Measurements from ENCODE around the gene MVD. TPM values are rescaled to one million over a fixed set of nuclear protein-coding genes. Genes with fewer than 3 reads are reported as not detected.

The MVD gene
- total and polyA plus RNA-seq, 2 donors (not counting 1 experiment from before 2014, with no cell fraction given), result 35.9 to 204 TPM

GRCh38 chr16:88687254-88687576 lies 24.3 kb upstream of the MVD start:
- no peaks in the 10 kb centered on the region for H3K79me2 ChIP-seq (ENCODE audit: control insufficient read depth, insufficient read depth, low read length)
- H3K27me3 ChIP-seq (ENCODE audit: control insufficient read depth, insufficient read depth, low read length), result peaks cover 9% of the 10 kb centered on the region
- H3K4me2 ChIP-seq (ENCODE audit: extremely low read depth, insufficient read depth, low read length), result no peak overlapping the region
- TF ChIP-seq, protein P1, sequence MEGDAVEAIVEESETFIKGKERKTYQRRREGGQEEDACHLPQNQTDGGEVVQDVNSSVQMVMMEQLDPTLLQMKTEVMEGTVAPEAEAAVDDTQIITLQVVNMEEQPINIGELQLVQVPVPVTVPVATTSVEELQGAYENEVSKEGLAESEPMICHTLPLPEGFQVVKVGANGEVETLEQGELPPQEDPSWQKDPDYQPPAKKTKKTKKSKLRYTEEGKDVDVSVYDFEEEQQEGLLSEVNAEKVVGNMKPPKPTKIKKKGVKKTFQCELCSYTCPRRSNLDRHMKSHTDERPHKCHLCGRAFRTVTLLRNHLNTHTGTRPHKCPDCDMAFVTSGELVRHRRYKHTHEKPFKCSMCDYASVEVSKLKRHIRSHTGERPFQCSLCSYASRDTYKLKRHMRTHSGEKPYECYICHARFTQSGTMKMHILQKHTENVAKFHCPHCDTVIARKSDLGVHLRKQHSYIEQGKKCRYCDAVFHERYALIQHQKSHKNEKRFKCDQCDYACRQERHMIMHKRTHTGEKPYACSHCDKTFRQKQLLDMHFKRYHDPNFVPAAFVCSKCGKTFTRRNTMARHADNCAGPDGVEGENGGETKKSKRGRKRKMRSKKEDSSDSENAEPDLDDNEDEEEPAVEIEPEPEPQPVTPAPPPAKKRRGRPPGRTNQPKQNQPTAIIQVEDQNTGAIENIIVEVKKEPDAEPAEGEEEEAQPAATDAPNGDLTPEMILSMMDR (conservative IDR thresholded peaks at IDR 0.05 in 1 of 2, IDR thresholded peaks at IDR 0.05 in 1 of 2; ENCODE audit: low read depth in 1 of 2, low read length in 2 of 2), result no peak
- TF ChIP-seq EZH2 (IDR thresholded peaks at IDR 0.05; ENCODE audit: low read length, missing control alignments), result no peak
- H4K20me1 ChIP-seq (ENCODE audit: control insufficient read depth, extremely low read depth, insufficient read depth, low read length), result no peaks in the 10 kb centered on the region
- no peaks in the 10 kb centered on the region for H3K36me3 ChIP-seq (ENCODE audit: control insufficient read depth, insufficient read depth, low read length)
- H2AFZ ChIP-seq (ENCODE audit: low read length), result no peak overlapping the region
- no peaks in the 10 kb centered on the region for H3K9me3 ChIP-seq (ENCODE audit: control insufficient read depth, insufficient read depth, low read depth, low read length)
- H3K4me1 ChIP-seq (ENCODE audit: control insufficient read depth, extremely low read depth, insufficient read depth, low read length), result peaks cover 10% of the 10 kb centered on the region
- DNase-seq (ENCODE audit: low read depth in 2 of 2), result no peak
- H3K27ac ChIP-seq (ENCODE audit: insufficient read depth, low read length), result no peak overlapping the region
- H3K9ac ChIP-seq (ENCODE audit: insufficient read depth, low read length), result no peak overlapping the region
- no peak overlapping the region for H3K4me3 ChIP-seq (replicated peaks in 1 of 4; ENCODE audit: control extremely low read depth in 1 of 4, insufficient read depth in 1 of 4, low read depth in 3 of 4, low read length in 4 of 4)

DNA sequence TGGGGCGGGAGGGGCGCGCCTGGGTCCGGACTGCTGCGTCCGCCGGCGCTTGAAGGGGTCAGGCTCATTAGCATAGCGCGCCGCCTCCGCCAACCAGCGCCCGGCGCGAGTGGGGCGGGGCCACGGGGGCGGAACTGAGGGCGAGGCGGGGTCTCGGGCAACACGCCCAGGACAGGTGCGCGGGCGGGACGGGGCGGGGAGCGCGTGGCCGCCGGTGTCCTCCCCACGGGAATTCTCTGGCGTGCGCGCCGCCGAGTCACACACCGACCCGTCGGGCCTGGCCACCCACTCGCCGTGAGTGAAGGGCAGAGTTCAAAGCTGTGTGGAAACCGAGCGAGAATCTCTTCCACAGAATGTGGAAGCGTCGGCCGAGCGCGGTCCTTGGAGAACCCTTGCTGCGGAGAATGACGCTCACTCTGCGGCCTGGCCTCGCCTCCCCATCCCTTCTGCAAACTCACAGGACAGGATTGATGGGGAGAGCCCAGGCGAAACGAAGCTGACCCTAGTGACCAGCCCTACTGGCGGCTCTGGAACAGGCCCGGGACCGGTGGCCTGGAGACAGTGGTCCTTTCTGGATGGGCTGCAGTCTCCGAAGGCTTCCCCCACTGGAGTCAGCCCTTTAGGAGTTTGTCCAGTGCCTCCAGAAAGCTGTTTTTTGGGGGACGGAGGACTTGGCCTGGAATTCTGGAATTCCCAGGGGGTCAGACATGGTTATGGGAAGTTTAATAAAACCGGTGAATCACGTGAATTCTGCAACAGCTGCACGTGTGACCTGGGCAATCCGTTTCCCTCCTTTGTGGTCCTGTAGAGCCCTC lies 23.8 kb upstream of the MVD start, which contains the start of gene SNAI3:
SNAI3 (minus strand) TSS at position 69 of the 815 bp plus-strand sequence. CDS start 101 bp downstream, outside the sequence.
- Histone ChIP-seq H3K27ac (ENCODE audit: insufficient read depth, low read length) (no peak within 1 kb of the TSS), H3K79me2 (ENCODE audit: control insufficient read depth, insufficient read depth, low read length) (no peaks in the 10 kb centered on the region), H2AFZ (ENCODE audit: low read length) (no peak within 1 kb of the TSS), H3K4me2 (ENCODE audit: extremely low read depth, insufficient read depth, low read length) (peak within 1 kb of the TSS; percentile 20), H3K9ac (ENCODE audit: insufficient read depth, low read length) (no peak within 1 kb of the TSS), H3K9me3 (ENCODE audit: control insufficient read depth, insufficient read depth, low read depth, low read length) (no peaks in the 10 kb centered on the region), H3K27me3 (ENCODE audit: control insufficient read depth, insufficient read depth, low read length) (peaks cover 9% of the 10 kb centered on the region), H3K4me1 (ENCODE audit: control insufficient read depth, extremely low read depth, insufficient read depth, low read length) (peaks cover 10% of the 10 kb centered on the region), H3K36me3 (ENCODE audit: control insufficient read depth, insufficient read depth, low read length) (no peaks in the 10 kb centered on the region), H4K20me1 (ENCODE audit: control insufficient read depth, extremely low read depth, insufficient read depth, low read length) (no peaks in the 10 kb centered on the region), H3K4me3 (replicated peaks in 1 of 4; ENCODE audit: control extremely low read depth in 1 of 4, insufficient read depth in 1 of 4, low read depth in 3 of 4, low read length in 4 of 4) (peak within 1 kb of the TSS in 3 of 4 experiments; percentile 11 to 57 (median 42))
- peak in 1 of 2 donors; percentile 48 for DNase-seq (ENCODE audit: low read depth in 2 of 2)
- TF ChIP-seq EZH2 (IDR thresholded peaks at IDR 0.05; ENCODE audit: low read length, missing control alignments), result peak; percentile 26
- TF ChIP-seq, protein P1 (conservative IDR thresholded peaks at IDR 0.05 in 1 of 2, IDR thresholded peaks at IDR 0.05 in 1 of 2; ENCODE audit: low read depth in 1 of 2, low read length in 2 of 2), result no peak

- H3K27ac ChIP-seq (ENCODE audit: insufficient read depth, low read length), result no peak overlapping the region
- TF ChIP-seq, protein P1 (conservative IDR thresholded peaks at IDR 0.05 in 1 of 2, IDR thresholded peaks at IDR 0.05 in 1 of 2; ENCODE audit: low read depth in 1 of 2, low read length in 2 of 2), result no peak
- no peak for TF ChIP-seq EZH2 (IDR thresholded peaks at IDR 0.05; ENCODE audit: low read length, missing control alignments)
- no peaks in the 10 kb centered on the region for H3K79me2 ChIP-seq (ENCODE audit: control insufficient read depth, insufficient read depth, low read length)
- H3K36me3 ChIP-seq (ENCODE audit: control insufficient read depth, insufficient read depth, low read length), result no peaks in the 10 kb centered on the region
- H3K9ac ChIP-seq (ENCODE audit: insufficient read depth, low read length), result no peak overlapping the region
- H3K27me3 ChIP-seq (ENCODE audit: control insufficient read depth, insufficient read depth, low read length), result peaks cover 9% of the 10 kb centered on the region
- DNase-seq (ENCODE audit: low read depth in 2 of 2), result no peak
- no peak overlapping the region for H2AFZ ChIP-seq (ENCODE audit: low read length)
- peaks cover 10% of the 10 kb centered on the region for H3K4me1 ChIP-seq (ENCODE audit: control insufficient read depth, extremely low read depth, insufficient read depth, low read length)
- H3K4me3 ChIP-seq (replicated peaks in 1 of 4; ENCODE audit: control extremely low read depth in 1 of 4, insufficient read depth in 1 of 4, low read depth in 3 of 4, low read length in 4 of 4), result peak overlapping the region in 3 of 4 experiments; percentile 11 to 57 (median 42)
- H4K20me1 ChIP-seq (ENCODE audit: control insufficient read depth, extremely low read depth, insufficient read depth, low read length), result no peaks in the 10 kb centered on the region
- H3K4me2 ChIP-seq (ENCODE audit: extremely low read depth, insufficient read depth, low read length), result peak overlapping the region; percentile 20
- H3K9me3 ChIP-seq (ENCODE audit: control insufficient read depth, insufficient read depth, low read depth, low read length), result no peaks in the 10 kb centered on the region
Measured at GRCh38 chr16:88686062-88686438, 23.2 kb upstream of the MVD start.

All from fibroblast of lung (primary cell).